K562 (cell line): ENCODE measurements around the gene CD300LD. TPM values are rescaled to one million over a fixed set of nuclear protein-coding genes. Genes with fewer than 3 reads are reported as not detected.

Experiments
- ATAC-seq: fragments of 200-7000 bp; cut with Tn5 transposase; 3 replicates; pipeline ENCODE4 v1.9.1; 2020; ENCODE audit warnings: moderate library complexity
- BruUV-seq: library from RNA; stranded (reverse); fragments of 400-500 nt; replicated peaks from 2 replicates; lab custom pipeline; 2021; lab: Mats Ljungman, UMichigan
- CTCF ChIA-PET: fragments of 300-600 bp; formaldehyde crosslinking; extraction: SDS; loops from one replicate; lab custom pipeline; 2021; ENCODE audit warnings: low intra/inter-chr PET ratio; lab: Yijun Ruan, JAX
- POLR2A ChIA-PET: fragments of 300-600, 350-650 bp; sonication (Branson Sonifier 250); formaldehyde crosslinking; extraction: SDS; loops from one replicate; lab custom pipeline; 2021; ENCODE audit warnings: antibody characterized with exemption, inconsistent platforms; lab: Yijun Ruan, JAX
- DNase-seq, 4 experiments: peaks; one replicate each; pipeline versions ENCODE4 v3.0.0 to v3.0.0-alpha.2; 2011 to 2018; ENCODE audit warnings: low spot score in 3 of 4, mixed read lengths in 3 of 4; ENCODE audit errors: extremely low read depth in 1 of 4
- FAIRE-seq: peaks from 2 replicates; lab custom pipeline; 2011; peaks lifted over from hg19 to GRCh38; lab: Jason Lieb, UNC
- H2AFZ ChIP-seq: 2 replicates; pipeline ENCODE4 v1.6.0; 2011; ENCODE audit warnings: low read depth, low read length, control low read depth, inconsistent platforms
- H3K27ac ChIP-seq: fragments of 200-600 bp; 3 replicates; pipeline ENCODE4 v1.8.0; 2011; ENCODE audit warnings: low read depth, mild to moderate bottlenecking, control low read depth, inconsistent platforms, low read length, moderate library complexity, mixed read lengths; ENCODE audit errors: extremely low read depth
- H3K27me3 ChIP-seq, 2 experiments: fragments of 300-600 bp in 1 of 2; 2 replicates in 1 of 2; 3 replicates in 1 of 2; pipeline versions ENCODE4 v1.6.0 to v1.8.0; 2011; ENCODE audit warnings: inconsistent platforms in 2 of 2, low read length in 2 of 2, mild to moderate bottlenecking in 1 of 2, mixed read lengths in 1 of 2, moderate library complexity in 1 of 2; ENCODE audit not compliant: control insufficient read depth in 2 of 2, insufficient read depth in 2 of 2
- H3K36me3 ChIP-seq: fragments of 300-600 bp; 3 replicates; pipeline ENCODE4 v1.8.0; 2011; ENCODE audit warnings: mild to moderate bottlenecking, low read length, inconsistent platforms; ENCODE audit not compliant: control insufficient read depth, insufficient read depth
- H3K4me1 ChIP-seq, 2 experiments: fragments of 200-600 bp in 1 of 2; replicated peaks in 1 of 2; 2 replicates in 1 of 2; 3 replicates in 1 of 2; pipeline versions ENCODE4 v1.5.1 to v1.8.0; 2011; ENCODE audit warnings: inconsistent platforms in 2 of 2, low read length in 2 of 2, mild to moderate bottlenecking in 1 of 2, mixed read lengths in 1 of 2, moderate library complexity in 1 of 2; ENCODE audit not compliant: control insufficient read depth in 2 of 2, insufficient read depth in 2 of 2
- H3K4me2 ChIP-seq: 2 replicates; pipeline ENCODE4 v1.6.1; 2011; ENCODE audit warnings: low read length, control low read depth, inconsistent platforms, mixed read lengths; ENCODE audit not compliant: insufficient read depth
- H3K4me3 ChIP-seq: fragments of 200-600 bp; sonication (generic), shearing (Covaris generic); 2 replicates; pipeline ENCODE4 v1.5.1; 2016; ENCODE audit warnings: control low read depth, inconsistent platforms
- H3K79me2 ChIP-seq: fragments of 200-600 bp; 3 replicates; pipeline ENCODE4 v1.8.0; 2011; ENCODE audit warnings: low read length, inconsistent platforms; ENCODE audit not compliant: control insufficient read depth, insufficient read depth
- H3K9ac ChIP-seq, 2 experiments: 2 replicates each; pipeline versions ENCODE4 v1.6.0 to v1.6.1; 2011; ENCODE audit warnings: low read depth in 2 of 2, low read length in 2 of 2, control low read depth in 1 of 2, inconsistent platforms in 1 of 2, mild to moderate bottlenecking in 1 of 2, mixed read lengths in 1 of 2; ENCODE audit not compliant: insufficient read depth in 1 of 2
- H3K9me1 ChIP-seq: one replicate; pipeline ENCODE4 v1.6.0; 2011; ENCODE audit warnings: inconsistent platforms, mild to moderate bottlenecking, low read length, moderate library complexity; ENCODE audit not compliant: control insufficient read depth, insufficient read depth
- H3K9me3 ChIP-seq: replicated peaks from 2 replicates; pipeline ENCODE4 v1.5.1; 2011; ENCODE audit warnings: low read depth, low read length, inconsistent platforms; ENCODE audit not compliant: control insufficient read depth, insufficient read depth
- H4K20me1 ChIP-seq: replicated peaks from 2 replicates; pipeline ENCODE4 v1.6.1; 2011; ENCODE audit warnings: low read length, inconsistent platforms, mixed read lengths; ENCODE audit not compliant: control insufficient read depth, insufficient read depth
- C11orf30 ChIP-seq: fragments of 450-650 bp; IDR thresholded peaks from 2 replicates; pipeline ENCODE4 v1.6.1; 2016; ENCODE audit warnings: low read depth, mild to moderate bottlenecking
- EGR1 ChIP-seq: fragments of 450-650 bp; conservative IDR thresholded peaks from 2 replicates; pipeline ENCODE4 v1.6.1; 2017; ENCODE audit warnings: mild to moderate bottlenecking
- MAFG ChIP-seq: fragments of 450-650 bp; conservative IDR thresholded peaks from 2 replicates; pipeline ENCODE4 v1.6.1; 2016; ENCODE audit warnings: missing genetic modification characterization, missing compliant biosample characterization
- MAFK ChIP-seq: IDR thresholded peaks from 2 replicates; pipeline ENCODE4 v1.6.1; 2011; ENCODE audit warnings: low read length, improper control_type of control experiment
- MBD1 ChIP-seq: fragments of 250-450 bp; sonication (Bioruptor Pico); IDR thresholded peaks from 2 replicates; pipeline ENCODE4 v1.8.0; 2022; ENCODE audit warnings: inconsistent platforms
- SPI1 ChIP-seq: IDR thresholded peaks from 2 replicates; pipeline ENCODE4 v1.6.1; 2011; ENCODE audit warnings: low read depth, low read length, control low read depth, borderline replicate concordance
- TFAP4 ChIP-seq: sonication (generic); formaldehyde crosslinking; IDR thresholded peaks from 2 replicates; pipeline ENCODE4 v1.8.0; 2022; ENCODE audit warnings: missing genetic modification reagents, mild to moderate bottlenecking, moderate library complexity, borderline replicate concordance
- TGIF2 ChIP-seq: sonication (generic); formaldehyde crosslinking; IDR thresholded peaks from 2 replicates; pipeline ENCODE4 v1.8.1; 2022; ENCODE audit warnings: mild to moderate bottlenecking, missing genetic modification reagents, moderate library complexity
- ZNF124 ChIP-seq: sonication (generic); formaldehyde crosslinking; IDR thresholded peaks from 2 replicates; pipeline ENCODE4 v1.8.1; 2022; ENCODE audit warnings: missing genetic modification reagents
- ZNF316 ChIP-seq: fragments of 450-650 bp; IDR thresholded peaks from 2 replicates; pipeline ENCODE4 v1.6.1; 2016
- WGBS: fragments of 100-300 bp; shearing (Covaris generic); methylation state at CpG from one replicate; pipeline ENCODE4 v1.1.6; 2016; ENCODE audit warnings: low coverage, mixed read lengths; ENCODE audit not compliant: insufficient coverage; ENCODE audit errors: missing lambda C conversion rate; 5-methylcytosine and 5-hydroxymethylcytosine counted together
- in situ Hi-C: fragments of 300-500 bp; cut with MboI; formaldehyde crosslinking; loops from 4 replicates; pipeline ENCODE4 v1.15.0; 2018; ENCODE audit warnings: inconsistent platforms, mixed read lengths
- intact Hi-C: fragments of 100-400 bp; cut with micrococcal nuclease; formaldehyde crosslinking; loops from 2 replicates; pipeline ENCODE4 v1.14.2; 2022
- polyA plus RNA-seq, 8 experiments: library from polyadenylated mRNA; depleted of rRNA in 4 of 8; stranded (reverse) in 5 of 8; unstranded in 3 of 8; fragments of >200 nt; fragmentation: Nextera tagmentation in 2 of 8; fragmentation: Illumina TruSeq in 1 of 8; extraction: Ambion mirVana in 2 of 8; extraction: Trizol in 1 of 8; gene quantifications; 2 replicates each; pipeline versions ENCODE4 v1.2.1 to v1.2.3, GENCODE V29; 2011 to 2014; ENCODE audit warnings: inconsistent platforms in 1 of 8, missing spikeins in 1 of 8
- total RNA-seq, 7 experiments: library from RNA; depleted of rRNA in 6 of 7; stranded (reverse); fragments of >200 nt in 6 of 7; fragmentation: Illumina TruSeq in 2 of 7; extraction: Trizol in 2 of 7; gene quantifications; 2 replicates each; pipeline versions ENCODE4 v1.2.1 to v1.2.3, GENCODE V29; 2011 to 2021; ENCODE audit warnings: low replicate concordance in 1 of 7

The CD300LD gene
- total and polyA plus RNA-seq, 9 of the 15 experiments (the other 6 are each of a cell fraction or from before 2014, with no cell fraction given) = not detected

- Histone ChIP-seq H2AFZ (no peak overlapping the region), H3K79me2 (no peaks in the 10 kb centered on the region), H3K4me1 (0 out of 5 replicates have a peak, but pooled peaks cover 2 to 3% of the 10 kb centered on the region in 2 experiments), H3K4me3 (no peak overlapping the region), H3K9me3 (no peaks in the 10 kb centered on the region), H4K20me1 (no peaks in the 10 kb centered on the region; the same call in 1 of the 2 replicates), H3K4me2 (no peak overlapping the region), H3K9me1 (no peaks in the 10 kb centered on the region), H3K27me3 (peaks cover 11 to 46% of the 10 kb centered on the region in 2 experiments; a peak in 4 of 5 replicates), H3K36me3 (no peaks in the 10 kb centered on the region), H3K9ac (no peak overlapping the region), H3K27ac (no peak overlapping the region)
- BruUV-seq = no TSS peak
- intact Hi-C loops (no loop called here), in situ Hi-C loops (no loop called here)
- ChIA-PET POLR2A (no interaction called here), CTCF (no interaction called here)
- TF ChIP-seq EGR1 (0 out of 2 replicates have a peak, but pooled peaks have one; percentile 13), MAFG (tag) (peak; percentile 50), MAFK (peak; percentile 30; the same call in 1 of the 2 replicates), SPI1 (no peak), ZNF124 (CRISPR knock-in tag) (no peak), C11orf30 (peak; percentile 67), MBD1 (CRISPR knock-in tag) (no peak), ZNF316 (peak; percentile 74), TGIF2 (CRISPR knock-in tag) (no peak), TFAP4 (CRISPR knock-in tag) (no peak)
- FAIRE-seq (no peak), ATAC-seq (no peak), DNase-seq (peak in 1 of 4 experiments; percentile 10)
- under 1% methylated on average over 7 of the region's 7 CpGs for WGBS
These were observed 36.6 kb downstream of the CD300LD start for GRCh38 chr17:74555427-74555940.
